Activated naive CD4-positive, alpha-beta T cell treated with anti-CD3 and anti-CD28 coated beads, Interleukin-2, amount 10 ng/mL, durations not matched to agents 7 days and 5 days (primary cell): ENCODE measurements around the gene OTOS.

Experiments used
- CTCF ChIA-PET: fragments of 350-600 bp; sonication (Branson Sonifier 250); formaldehyde crosslinking; loops from one replicate; lab custom pipeline; 2021; ENCODE audit warnings: antibody characterized with exemption; lab: Charles Lee
- DNase-seq: peaks from one replicate; pipeline ENCODE4 v3.0.0-alpha.2; 2020
- H3K27ac Mint-ChIP-seq: one replicate; pipeline ENCODE4 v1.8.0; 2021; ENCODE audit warnings: mild to moderate bottlenecking, moderate library complexity, mixed read lengths
- H3K27me3 Mint-ChIP-seq: one replicate; pipeline ENCODE4 v1.8.0; 2021; ENCODE audit warnings: mild to moderate bottlenecking, mixed read lengths
- H3K36me3 Mint-ChIP-seq: one replicate; pipeline ENCODE4 v1.8.0; 2021; ENCODE audit warnings: mixed read lengths
- H3K4me1 Mint-ChIP-seq: one replicate; pipeline ENCODE4 v1.8.0; 2021; ENCODE audit warnings: mixed read lengths
- H3K4me3 Mint-ChIP-seq: one replicate; pipeline ENCODE4 v1.8.0; 2021; ENCODE audit warnings: mild to moderate bottlenecking, moderate library complexity, mixed read lengths
- H3K9me3 Mint-ChIP-seq: one replicate; pipeline ENCODE4 v1.8.0; 2021; ENCODE audit warnings: mixed read lengths

Gene OTOS

GRCh38 chr2:240172071-240172895 lies 31.8 kb upstream of the OTOS start:
- DNase-seq: no peak
- Mint-ChIP-seq H3K27ac (no peak overlapping the region), H3K9me3 (no peaks in the 10 kb centered on the region), H3K36me3 (no peaks in the 10 kb centered on the region), H3K4me1 (no peaks in the 10 kb centered on the region), H3K27me3 (peaks cover 9% of the 10 kb centered on the region), H3K4me3 (no peak overlapping the region)
- CTCF ChIA-PET: no interaction called here

- peaks cover 3% of the 10 kb centered on the region for H3K27me3 Mint-ChIP-seq
- H3K4me3 Mint-ChIP-seq: no peak overlapping the region
- no peaks in the 10 kb centered on the region for H3K36me3 Mint-ChIP-seq
- no peaks in the 10 kb centered on the region for H3K9me3 Mint-ChIP-seq
- no peaks in the 10 kb centered on the region for H3K4me1 Mint-ChIP-seq
- H3K27ac Mint-ChIP-seq: no peak overlapping the region
- CTCF ChIA-PET: no interaction called here
- no peak for DNase-seq
Measured at GRCh38 chr2:240170883-240171282, 30.4 kb upstream of the OTOS start.

- H3K36me3 Mint-ChIP-seq: no peaks in the 10 kb centered on the region
- H3K4me1 Mint-ChIP-seq: no peaks in the 10 kb centered on the region
- peaks cover 3% of the 10 kb centered on the region for H3K27me3 Mint-ChIP-seq
- CTCF ChIA-PET: no interaction called here
- H3K4me3 Mint-ChIP-seq: no peak overlapping the region
- DNase-seq: no peak
- H3K27ac Mint-ChIP-seq: no peak overlapping the region
- no peaks in the 10 kb centered on the region for H3K9me3 Mint-ChIP-seq
Measured at GRCh38 chr2:240170354-240170735, 29.9 kb upstream of the OTOS start.

GRCh38 chr2:240169486-240170353 lies 29.3 kb upstream of the OTOS start:
- H3K4me3 Mint-ChIP-seq: no peak overlapping the region
- H3K27me3 Mint-ChIP-seq: peaks cover 3% of the 10 kb centered on the region
- CTCF ChIA-PET: no interaction called here
- no peak for DNase-seq
- no peaks in the 10 kb centered on the region for H3K36me3 Mint-ChIP-seq
- H3K27ac Mint-ChIP-seq: no peak overlapping the region
- H3K4me1 Mint-ChIP-seq: no peaks in the 10 kb centered on the region
- H3K9me3 Mint-ChIP-seq: no peaks in the 10 kb centered on the region

GRCh38 chr2:240168546-240169361 lies 28.3 kb upstream of the OTOS start:
- peaks cover 6% of the 10 kb centered on the region for H3K9me3 Mint-ChIP-seq
- no peaks in the 10 kb centered on the region for H3K4me1 Mint-ChIP-seq
- H3K27ac Mint-ChIP-seq: no peak overlapping the region
- peaks cover 3% of the 10 kb centered on the region for H3K27me3 Mint-ChIP-seq
- H3K4me3 Mint-ChIP-seq: no peak overlapping the region
- DNase-seq: no peak
- CTCF ChIA-PET: no interaction called here
- H3K36me3 Mint-ChIP-seq: no peaks in the 10 kb centered on the region

GRCh38 chr2:240168041-240168440 lies 27.6 kb upstream of the OTOS start:
- CTCF ChIA-PET: no interaction called here
- H3K36me3 Mint-ChIP-seq: no peaks in the 10 kb centered on the region
- no peak for DNase-seq
- H3K27me3 Mint-ChIP-seq: peaks cover 3% of the 10 kb centered on the region
- no peak overlapping the region for H3K27ac Mint-ChIP-seq
- no peak overlapping the region for H3K4me3 Mint-ChIP-seq
- peaks cover 9% of the 10 kb centered on the region for H3K9me3 Mint-ChIP-seq
- H3K4me1 Mint-ChIP-seq: no peaks in the 10 kb centered on the region

- H3K27ac Mint-ChIP-seq: no peak overlapping the region
- no peak for DNase-seq
- H3K36me3 Mint-ChIP-seq: no peaks in the 10 kb centered on the region
- no peaks in the 10 kb centered on the region for H3K4me1 Mint-ChIP-seq
- H3K4me3 Mint-ChIP-seq: no peak overlapping the region
- H3K9me3 Mint-ChIP-seq: peaks cover 9% of the 10 kb centered on the region
- H3K27me3 Mint-ChIP-seq: peaks cover 3% of the 10 kb centered on the region
- CTCF ChIA-PET: no interaction called here
Measured at GRCh38 chr2:240167588-240167880, 27.1 kb upstream of the OTOS start.

- no peaks in the 10 kb centered on the region for H3K36me3 Mint-ChIP-seq
- H3K27me3 Mint-ChIP-seq: peaks cover 3% of the 10 kb centered on the region
- DNase-seq: no peak
- no peak overlapping the region for H3K4me3 Mint-ChIP-seq
- H3K4me1 Mint-ChIP-seq: no peaks in the 10 kb centered on the region
- CTCF ChIA-PET: no interaction called here
- H3K9me3 Mint-ChIP-seq: peaks cover 9% of the 10 kb centered on the region
- no peak overlapping the region for H3K27ac Mint-ChIP-seq
Measured at GRCh38 chr2:240166761-240167587, 26.5 kb upstream of the OTOS start.

- no peak for DNase-seq
- CTCF ChIA-PET: no interaction called here
- no peak overlapping the region for H3K4me3 Mint-ChIP-seq
- peaks cover 3% of the 10 kb centered on the region for H3K27me3 Mint-ChIP-seq
- no peaks in the 10 kb centered on the region for H3K36me3 Mint-ChIP-seq
- H3K9me3 Mint-ChIP-seq: peaks cover 9% of the 10 kb centered on the region
- no peak overlapping the region for H3K27ac Mint-ChIP-seq
- H3K4me1 Mint-ChIP-seq: no peaks in the 10 kb centered on the region
Measured at GRCh38 chr2:240166191-240166590, 25.7 kb upstream of the OTOS start.

GRCh38 chr2:240165661-240166060 lies 25.2 kb upstream of the OTOS start:
- Mint-ChIP-seq H3K4me1 (no peaks in the 10 kb centered on the region), H3K9me3 (peaks cover 9% of the 10 kb centered on the region), H3K36me3 (no peaks in the 10 kb centered on the region), H3K27me3 (peaks cover 3% of the 10 kb centered on the region), H3K4me3 (no peak overlapping the region), H3K27ac (no peak overlapping the region)
- no peak for DNase-seq
- CTCF ChIA-PET: no interaction called here

- Mint-ChIP-seq H3K27me3 (no peaks in the 10 kb centered on the region), H3K4me1 (no peaks in the 10 kb centered on the region), H3K9me3 (peaks cover 9% of the 10 kb centered on the region), H3K36me3 (no peaks in the 10 kb centered on the region), H3K4me3 (no peak overlapping the region), H3K27ac (no peak overlapping the region)
- no peak for DNase-seq
- CTCF ChIA-PET: no interaction called here
Measured at GRCh38 chr2:240165034-240165433, 24.6 kb upstream of the OTOS start.

GRCh38 chr2:240164586-240164985 lies 24.1 kb upstream of the OTOS start:
- Mint-ChIP-seq H3K4me1 (no peaks in the 10 kb centered on the region), H3K4me3 (no peak overlapping the region), H3K36me3 (no peaks in the 10 kb centered on the region), H3K27me3 (no peaks in the 10 kb centered on the region), H3K27ac (no peak overlapping the region), H3K9me3 (peaks cover 9% of the 10 kb centered on the region)
- CTCF ChIA-PET: no interaction called here
- DNase-seq: no peak

- CTCF ChIA-PET: no interaction called here
- peaks cover 9% of the 10 kb centered on the region for H3K9me3 Mint-ChIP-seq
- no peaks in the 10 kb centered on the region for H3K36me3 Mint-ChIP-seq
- no peak for DNase-seq
- no peaks in the 10 kb centered on the region for H3K4me1 Mint-ChIP-seq
- H3K27me3 Mint-ChIP-seq: no peaks in the 10 kb centered on the region
- no peak overlapping the region for H3K4me3 Mint-ChIP-seq
- H3K27ac Mint-ChIP-seq: no peak overlapping the region
Measured at GRCh38 chr2:240163844-240164574, 23.6 kb upstream of the OTOS start.
